GM19467 (cell line): ENCODE measurements around the gene LZTS3.
A peak's percentile ranks its signal among the peaks of the same experiment; 100 is the strongest.
"Not testable (repeated sequence)": the region's sequence is repeated elsewhere in the genome, so short reads cannot be mapped to it uniquely, and the experiment has no call there.

ENCODE experiments used
- ATAC-seq: cut with Tn5 transposase; IDR thresholded peaks from one replicate; pipeline ENCODE4 v1.9.1; 2021; ENCODE audit warnings: mild to moderate bottlenecking, moderate library complexity; ENCODE audit not compliant: unreplicated experiment

Gene LZTS3

DNA sequence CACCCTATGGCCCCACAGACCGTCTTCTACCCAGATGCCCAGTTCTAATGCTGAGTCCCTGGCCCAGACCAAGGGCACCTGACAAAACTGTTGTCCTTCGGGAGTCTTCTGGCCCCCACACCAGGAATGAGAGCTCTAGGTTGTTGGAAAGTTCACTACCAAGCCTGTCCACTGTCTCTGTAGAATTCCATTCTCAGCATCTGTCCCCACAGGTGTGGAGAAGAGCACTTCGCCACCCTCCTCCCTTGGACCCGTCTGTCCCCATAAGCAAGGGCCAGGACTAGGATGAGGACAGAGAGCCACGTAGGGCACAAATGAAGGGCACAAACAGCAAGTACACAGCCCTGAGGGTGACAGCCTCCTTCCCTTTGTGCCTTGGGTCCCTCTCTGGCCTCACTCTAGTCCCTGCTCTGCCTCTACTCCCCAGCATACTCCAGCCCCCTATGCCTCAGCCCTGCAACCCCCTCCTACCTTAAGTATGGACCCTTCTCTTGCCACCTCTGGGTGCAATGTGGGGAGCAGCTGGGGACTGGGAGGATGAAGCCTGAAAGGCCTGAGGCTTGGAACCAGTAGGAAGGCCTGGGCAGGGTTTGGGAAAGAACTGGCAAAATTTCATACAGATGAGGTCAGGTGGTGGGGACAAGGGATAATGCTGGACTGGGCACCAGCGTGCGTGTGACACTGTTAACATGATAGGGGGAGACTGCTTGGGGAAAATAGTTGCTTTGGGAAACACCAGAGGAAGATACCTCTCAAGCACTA, 4.3 kb downstream of the LZTS3 start:
- no peak for ATAC-seq

DNA sequence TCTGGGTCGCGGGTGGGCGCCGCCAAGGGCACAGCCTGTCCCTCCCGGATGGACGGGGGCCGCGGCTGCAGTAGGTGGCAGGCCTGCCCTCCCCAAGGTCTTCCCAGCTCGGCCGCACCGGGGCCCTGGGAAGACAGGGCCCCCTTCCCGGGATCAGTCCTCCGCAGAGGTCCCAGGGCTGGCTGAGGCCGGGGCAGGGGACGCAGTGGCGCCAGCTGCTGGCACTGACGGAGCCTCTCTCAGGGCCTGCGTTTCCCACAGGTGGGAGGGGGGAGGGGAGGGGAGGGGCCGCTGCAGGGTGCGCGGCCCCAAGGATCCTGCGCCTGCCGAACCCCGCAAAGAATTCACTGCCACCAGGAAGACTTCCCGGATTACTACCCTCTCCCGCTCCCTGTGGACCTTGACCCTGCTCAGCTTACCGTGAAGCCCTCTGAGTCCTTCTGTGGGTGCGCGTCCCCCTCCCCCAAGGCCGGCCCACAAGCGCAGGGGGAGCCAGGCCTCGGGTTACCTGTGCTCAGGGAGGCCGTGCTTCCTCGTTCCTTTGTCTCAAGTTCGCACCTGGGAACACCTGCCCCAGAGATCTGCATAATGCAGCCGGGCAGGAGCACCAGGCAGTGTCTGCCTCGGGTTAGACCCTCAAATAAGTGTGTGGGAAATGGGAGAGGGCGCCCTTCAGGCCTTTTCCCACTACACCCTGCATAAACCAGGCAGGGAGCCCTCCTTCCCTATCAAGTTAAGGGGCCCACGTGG, 5.1 kb downstream of the LZTS3 start:
- ATAC-seq = no peak

DNA sequence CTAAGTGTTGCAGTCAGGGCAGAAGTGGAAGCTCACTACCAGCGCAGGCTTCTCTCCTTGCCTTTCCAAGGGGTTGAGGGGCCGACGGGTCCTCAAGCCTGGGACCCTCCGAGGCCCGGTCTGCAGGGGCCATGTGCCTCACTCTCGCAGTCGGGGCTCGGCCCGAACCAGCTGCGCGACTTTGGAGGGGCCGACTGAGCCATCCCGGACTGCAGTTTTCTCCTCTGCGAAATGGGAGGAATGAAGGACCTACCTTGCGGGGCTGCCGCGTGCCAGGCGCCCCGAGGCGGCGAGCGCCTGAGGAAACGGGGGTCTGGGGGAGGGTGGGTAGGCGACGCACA, 5.6 kb downstream of the LZTS3 start:
- no peak for ATAC-seq

DNA sequence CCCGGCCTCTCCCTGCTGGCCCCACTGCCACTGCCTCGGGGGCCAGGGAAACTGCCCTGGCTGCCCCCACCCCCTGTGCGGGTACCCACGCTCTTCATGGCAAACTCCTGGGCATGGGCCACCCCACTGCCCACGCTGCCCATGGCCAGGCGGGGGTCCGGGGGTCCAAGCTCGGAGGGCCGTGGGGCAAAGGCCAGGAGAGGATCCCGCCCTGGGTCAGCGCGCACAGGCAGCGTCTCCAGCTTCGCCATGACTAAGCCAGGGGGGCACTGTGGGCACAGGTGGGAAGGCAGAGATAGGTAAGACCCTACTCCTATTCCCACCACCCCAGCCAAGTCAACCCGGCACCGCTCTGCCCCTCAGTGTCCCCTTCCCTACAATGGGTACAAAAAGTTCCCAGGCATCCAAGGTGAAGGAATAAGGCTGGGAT, 6.4 kb downstream of the LZTS3 start:
- ATAC-seq = no peak

DNA sequence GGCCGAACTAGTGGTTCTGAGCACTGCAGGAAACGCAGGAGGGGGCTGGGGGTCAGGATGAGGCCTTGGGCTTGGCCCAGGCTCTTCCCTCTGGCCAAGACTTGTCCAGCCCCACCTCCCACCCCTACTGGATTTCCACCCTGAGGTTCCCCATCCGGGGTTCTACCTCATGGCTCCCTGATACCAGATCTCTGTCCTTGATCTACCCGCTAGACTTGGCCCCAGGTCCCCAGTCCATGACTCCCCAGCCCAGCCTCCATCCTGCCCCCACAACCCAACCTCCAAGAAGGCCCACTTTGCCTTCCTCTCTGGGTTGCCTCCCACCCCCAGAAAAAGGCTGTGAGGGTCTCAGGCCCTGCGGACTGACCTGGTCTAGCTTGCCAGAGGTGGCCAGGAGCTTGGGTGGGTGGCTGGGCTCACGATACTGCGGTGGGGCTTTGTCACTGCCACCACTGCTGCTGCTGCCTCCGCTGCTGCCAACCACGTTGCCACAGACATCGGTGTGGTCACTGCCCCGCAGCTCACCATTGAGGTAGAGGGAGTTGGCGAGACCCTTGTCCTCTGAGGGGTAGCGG, 6.9 kb downstream of the LZTS3 start:
- no peak for ATAC-seq

DNA sequence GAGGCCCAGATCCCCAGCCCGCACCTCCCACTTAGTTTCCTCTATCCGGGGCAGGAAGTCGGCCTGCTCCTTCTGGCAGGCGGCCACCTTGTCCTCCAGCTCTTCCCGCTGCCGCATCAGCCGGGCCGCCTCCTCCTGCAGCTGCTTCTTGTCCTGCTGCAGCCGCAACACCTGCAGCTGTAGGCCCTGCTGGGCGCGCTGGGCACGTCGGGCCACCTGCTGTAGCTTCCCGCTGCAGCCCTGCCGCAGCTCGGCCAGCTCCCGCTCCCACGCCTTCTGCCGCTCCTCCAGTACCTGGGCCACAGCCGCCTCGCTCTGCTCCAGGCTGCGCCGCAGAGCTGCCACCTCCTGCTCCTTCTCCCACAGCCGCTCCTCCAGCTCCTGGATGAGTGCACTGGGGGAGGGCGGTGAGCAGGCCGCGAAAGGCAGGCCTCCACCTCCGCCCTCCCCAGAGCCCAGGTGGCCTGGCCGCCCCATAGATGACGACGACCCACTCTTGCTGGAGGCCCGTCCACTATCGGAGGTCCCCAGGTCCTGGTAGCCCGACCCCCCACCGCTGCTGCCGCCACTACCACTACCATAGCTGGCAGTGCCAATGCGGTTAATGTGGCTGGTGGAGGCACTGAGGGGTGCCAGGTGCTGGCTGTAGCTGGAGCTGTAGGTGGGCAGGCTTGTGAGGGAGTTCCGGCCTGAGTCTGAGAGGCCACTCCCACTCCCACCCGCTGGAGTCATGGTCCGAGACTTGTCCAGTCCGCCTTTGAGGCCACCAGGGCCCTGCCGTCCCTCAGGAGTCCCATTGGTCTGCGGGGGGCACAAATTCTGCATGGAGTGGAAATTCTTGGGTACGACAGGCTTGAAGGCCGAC, 7.6 kb downstream of the LZTS3 start:
- ATAC-seq = no peak

DNA sequence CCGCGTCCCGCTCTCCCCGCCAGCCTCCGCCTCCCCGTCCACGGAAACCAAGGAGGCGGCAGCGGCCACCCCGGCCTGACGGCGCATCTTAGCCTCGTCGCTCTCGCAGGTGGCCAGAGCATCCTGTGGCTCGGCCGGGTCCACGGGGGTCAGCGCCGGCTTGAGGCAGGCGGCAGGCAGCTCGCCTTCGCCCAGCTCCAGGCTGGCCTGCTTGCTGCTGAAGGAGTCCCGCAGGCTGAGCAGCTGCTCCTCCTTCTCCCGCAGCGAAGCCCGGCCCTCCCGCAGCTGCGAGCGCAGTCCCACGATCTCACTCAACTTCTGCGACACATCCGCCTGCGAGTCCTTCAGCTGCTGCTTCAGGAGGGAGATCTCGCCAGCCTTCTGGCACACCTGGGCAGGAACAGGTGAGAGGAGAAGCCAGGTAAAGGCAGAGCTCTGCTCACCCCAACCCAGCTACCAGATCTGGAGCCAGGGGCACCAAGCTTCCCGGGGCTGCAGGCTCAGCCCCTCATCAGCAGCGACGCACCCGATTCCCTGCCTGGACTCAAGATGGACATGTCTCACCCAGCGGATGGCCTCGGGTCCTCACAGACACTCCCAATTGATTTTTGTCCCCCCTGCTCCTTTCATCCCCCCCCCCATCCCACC, 8.5 kb downstream of the LZTS3 start:
- no peak for ATAC-seq

DNA sequence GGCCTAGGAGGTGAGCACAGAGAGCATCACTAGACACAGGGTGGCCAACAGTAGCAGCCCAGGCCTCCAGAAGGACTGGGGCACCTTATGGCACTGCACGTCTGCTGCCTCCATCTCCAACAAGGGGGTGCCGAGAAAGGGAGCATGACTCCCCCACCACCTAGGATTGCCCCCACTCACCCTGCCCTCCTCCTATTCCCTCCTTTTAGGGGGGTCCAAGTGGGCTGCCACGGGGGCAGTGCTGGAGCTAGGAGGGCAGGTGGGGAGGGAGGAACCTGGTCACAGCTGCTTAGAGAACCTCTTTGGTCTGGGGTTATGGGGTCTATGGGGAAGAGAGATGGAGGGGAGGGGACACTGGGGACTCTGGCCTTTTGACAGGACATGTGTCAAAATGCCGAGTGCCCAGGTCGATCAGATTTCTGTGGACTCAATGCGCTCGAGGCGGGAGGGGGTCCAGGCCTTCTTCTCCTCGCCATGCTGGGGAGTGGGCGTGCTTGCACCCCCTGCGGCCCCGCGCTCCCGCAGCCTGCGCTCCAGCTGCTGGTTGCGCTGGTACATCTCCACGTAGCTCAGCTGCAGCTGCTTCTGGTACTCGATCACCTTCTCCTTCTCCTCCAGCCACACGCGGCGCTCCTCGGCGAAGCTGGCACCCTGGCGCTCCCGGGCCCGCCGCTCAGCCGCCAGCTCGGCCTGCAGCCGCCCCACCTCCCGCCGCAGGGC, 9.1 kb downstream of the LZTS3 start:
- ATAC-seq = no peak

DNA sequence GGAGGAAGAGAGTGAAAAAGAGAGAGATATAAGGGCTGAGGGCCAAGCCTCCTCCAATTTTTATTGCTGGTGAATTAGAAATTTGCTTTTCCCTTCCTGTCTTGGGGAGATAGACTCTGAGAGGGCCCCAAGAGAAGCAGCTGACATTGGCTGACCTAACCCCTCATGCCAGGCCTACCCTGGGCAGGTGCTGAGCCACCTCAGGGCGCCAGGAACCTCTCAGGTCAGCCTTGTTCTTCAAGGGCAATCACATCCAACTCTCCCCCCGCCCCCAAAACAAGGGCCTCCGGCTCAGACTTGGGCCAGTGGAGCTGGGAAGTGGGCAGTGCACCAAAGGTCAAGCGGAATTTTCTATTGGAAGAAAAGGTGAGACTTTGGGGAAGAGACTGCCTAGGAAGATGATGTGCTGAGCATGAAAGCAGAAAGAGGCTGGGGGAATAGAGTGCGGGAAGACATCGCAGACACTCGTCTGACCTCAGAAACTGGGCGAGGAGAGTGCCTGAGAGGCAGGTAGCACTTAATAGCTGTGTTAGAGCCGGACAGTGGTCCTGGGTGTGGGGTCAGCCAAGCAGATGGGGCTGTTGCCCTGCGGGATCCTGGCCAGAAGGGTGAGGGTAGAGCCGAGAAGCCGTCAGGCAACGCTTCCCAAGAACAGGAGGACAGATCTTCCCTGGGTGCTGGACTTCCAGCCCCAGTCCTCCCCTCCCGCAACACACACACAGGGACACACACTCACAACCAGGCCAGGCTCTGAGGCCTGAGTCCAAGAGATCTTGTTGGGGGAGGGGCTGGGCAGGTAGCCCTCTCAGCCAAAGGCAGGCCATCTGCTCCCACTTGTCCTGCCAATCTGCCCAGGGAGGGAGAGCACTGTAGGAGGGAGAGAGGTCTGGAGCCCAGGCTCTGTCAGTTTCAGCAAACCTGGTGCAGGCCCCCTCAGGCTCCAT, 10.0 kb downstream of the LZTS3 start:
- no peak for ATAC-seq

DNA sequence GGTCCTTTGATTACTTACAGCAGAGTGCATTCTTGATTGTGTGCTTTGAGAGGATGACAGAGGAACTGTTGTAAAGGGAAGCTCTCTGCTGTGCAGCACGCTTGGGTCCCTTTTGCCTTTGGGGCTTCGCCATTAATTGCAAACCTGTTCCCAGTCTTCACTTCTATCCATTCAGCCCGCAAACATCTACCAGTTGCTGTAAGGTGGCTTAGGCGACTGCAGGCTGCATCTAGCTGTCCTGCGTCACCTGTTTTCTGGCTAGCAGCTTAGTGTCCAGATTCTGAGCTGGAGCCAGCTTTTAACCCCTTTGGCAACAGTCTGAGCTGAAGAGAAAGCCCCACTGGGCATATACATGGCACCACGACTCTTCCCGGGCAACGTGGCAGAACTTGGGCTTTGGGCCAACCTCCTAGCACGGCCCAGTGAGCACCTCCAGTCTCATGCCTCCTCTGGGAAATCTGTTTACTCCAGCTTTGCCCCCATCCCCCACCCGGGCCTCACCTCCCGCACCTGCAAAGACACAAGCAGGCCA, 11.2 kb downstream of the LZTS3 start:
- no peak for ATAC-seq

DNA sequence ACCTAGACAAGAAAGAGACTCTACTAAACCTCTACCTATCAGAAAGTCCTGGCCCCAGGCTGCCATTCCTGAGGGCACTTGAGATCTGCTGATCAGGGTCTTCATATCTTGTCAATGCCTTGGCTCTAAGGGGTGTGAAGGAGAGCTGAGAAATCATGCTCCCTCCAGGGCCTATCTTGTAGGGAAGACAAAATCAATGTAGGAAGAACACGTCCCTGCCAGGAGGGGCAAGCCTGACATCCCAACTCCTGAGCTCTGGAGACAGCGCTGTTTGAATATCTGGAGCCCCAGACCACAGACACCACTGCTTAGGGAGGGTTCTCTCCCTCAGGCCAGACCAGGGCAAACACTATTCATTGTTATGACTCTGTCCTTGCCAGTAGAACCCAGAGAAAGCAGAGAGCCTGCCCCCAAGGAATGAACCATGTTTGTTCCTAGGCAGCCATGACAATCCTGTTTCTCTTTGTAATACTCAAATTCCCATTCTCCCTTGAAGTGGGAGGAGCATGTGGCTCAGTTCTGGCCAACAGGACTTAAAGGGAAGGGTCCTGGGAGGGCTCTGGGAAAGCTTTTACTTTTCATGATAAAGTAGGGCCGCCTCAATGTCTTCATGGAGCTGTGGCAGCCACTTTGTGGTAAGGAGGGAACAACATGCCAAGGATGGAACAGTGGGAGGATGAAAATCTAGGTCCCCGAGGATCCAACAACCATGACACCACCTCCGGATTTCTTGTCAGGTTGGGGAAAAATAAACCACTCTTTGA, 11.9 kb downstream of the LZTS3 start:
- no peak for ATAC-seq

DNA sequence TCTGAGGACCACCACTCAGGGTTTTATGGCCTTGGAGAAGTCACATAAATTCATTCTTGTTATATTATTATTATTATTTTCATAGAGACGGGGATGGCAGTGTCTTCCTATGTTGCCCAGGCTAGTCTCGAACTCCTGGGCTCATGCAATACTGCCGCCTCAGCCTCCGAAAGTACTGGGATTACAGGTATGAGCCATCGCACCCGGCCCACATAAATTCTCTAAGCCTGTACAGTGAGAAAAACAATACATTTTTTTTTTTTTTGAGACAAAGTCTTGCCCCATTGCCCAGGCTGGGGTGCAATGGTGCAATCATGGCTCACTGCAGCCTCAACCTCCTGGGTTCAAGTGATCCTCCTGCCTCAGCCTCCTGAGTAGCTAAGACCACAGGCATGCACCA, 12.9 kb downstream of the LZTS3 start:
- no peak for ATAC-seq

DNA sequence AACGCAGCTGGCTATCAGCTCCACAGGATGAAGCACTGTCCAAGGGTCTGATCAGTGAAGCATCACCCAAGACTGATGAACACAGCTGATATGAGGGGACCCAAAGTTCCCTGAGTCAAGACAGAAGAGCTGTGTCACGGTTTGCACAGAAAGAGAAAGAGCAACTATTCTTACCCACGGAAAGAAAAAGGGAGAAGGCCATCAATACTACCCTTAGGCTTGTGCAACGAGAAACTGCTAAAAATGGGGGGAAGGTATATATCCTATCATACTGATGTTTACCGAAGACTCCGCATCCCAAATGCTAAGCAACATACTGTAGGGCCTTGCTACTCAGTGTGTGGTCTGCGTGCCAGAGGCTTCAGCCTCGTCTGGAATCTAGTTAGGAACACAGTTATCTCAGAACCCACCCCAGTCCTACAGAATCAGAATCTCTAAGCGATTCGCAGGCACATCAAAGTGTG, 14.3 kb downstream of the LZTS3 start:
- no peak for ATAC-seq

DNA sequence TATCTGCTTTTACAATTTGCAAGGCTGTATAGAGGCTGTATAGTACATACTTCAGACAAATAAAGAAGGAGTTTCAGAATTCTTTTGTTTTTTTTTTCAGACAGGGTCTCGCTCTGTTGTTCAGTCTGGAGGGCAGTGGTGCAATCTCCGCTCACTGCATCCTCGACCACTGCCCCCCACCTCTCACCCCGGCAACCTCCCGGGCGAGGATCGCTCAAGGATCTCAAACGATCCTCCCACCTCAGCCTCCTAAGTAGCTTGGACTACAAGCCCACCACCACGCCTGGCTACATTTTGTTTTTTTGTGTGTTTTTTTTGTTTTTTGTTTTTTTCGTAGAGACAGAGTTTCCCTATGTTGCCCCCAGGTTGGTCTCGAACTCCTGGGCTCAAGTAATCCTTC, 15.5 kb downstream of the LZTS3 start:
- no peak for ATAC-seq

DNA sequence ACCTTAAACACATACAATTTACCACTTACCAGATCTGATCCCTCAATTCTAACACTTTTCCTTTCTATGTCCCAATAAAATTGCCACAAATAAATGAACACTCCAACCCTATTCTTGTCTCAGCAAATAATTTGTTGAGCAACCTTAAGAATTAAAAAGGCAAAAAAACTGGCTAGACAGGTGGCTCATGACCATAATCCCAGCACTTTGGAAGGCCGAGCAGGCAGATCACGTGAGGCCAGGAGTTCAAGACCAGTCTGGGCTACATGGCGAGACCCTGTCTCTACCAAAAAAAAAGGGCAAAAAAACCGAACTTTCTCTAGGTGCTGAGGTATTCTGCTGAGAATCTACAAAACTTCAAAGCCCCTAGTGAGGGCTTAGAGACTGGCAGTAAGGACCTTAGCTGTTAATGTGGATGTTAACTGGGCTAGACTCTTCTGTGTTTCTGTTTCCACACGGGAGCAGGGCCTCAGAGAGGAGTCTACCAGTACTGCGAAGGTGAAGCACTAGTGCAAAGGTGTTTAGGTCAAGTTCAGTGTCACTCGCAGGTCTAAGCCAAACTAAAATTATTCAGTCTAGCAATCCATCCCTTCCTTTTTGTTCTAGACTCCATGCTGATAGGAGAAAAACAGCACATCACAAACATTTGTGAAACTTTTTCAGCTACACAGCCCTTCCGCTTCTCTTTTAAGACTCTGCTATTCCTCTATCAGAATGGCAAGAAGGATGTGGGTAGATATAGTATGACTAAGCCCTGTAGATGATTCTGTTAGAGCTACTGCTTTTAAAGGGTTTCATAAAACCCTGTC, 16.3 kb downstream of the LZTS3 start:
- ATAC-seq = peak; percentile 47

DNA sequence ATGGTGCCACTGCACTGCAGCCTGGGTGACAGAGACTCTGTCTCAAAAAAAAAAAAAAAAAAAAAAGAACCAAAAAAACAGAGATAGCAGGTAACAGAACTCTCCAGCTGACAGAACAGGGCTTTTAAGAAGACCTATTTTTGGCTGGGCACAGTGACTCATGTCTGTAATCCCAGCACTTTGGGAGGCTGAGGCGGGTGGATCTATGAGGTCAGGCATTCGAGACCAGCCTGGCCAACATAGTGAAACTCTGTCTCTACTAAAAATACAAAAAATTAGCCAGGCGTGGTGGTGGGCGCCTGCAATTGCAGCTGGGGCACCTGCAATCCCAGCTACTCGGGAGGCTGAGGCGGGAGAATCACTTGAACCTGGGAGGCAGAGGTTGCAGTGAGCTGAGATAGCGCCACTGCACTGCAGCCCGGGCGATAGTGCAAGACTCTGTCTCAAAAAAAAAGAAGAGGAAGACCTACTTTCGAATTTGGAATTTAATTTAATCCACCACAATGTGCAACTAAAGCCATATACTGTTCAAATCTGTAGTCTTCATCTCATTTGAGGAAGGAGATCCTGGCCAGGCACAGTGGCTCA, 21.2 kb downstream of the LZTS3 start:
- not testable (repeated sequence) for ATAC-seq

DNA sequence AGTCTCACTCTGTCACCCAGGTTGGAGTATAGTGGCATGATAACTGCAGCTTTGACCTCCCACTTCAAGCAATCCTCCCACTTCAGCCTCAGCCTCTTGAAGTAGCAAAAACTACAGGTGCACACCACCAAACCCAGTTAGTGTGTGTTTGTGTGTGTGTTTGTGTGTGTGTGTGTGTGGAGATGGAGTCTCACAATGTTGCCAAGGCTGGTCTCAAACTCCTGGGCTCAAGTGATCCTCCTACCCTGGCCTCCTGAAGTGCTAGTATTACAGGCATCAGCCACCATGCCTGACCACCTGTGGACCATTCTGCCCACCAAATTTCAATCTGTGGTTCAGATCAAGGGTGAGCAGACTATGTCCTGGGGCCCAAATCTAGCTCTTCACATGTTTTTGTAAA, 22.4 kb downstream of the LZTS3 start:
- ATAC-seq = no peak
